ENCODE measurements around the gene CAPN11. TPM values are rescaled to one million over a fixed set of nuclear protein-coding genes. Genes with fewer than 3 reads are reported as not detected.

The CAPN11 gene
- total and polyA plus RNA-seq, 4 donors: 0.08 to 0.19 (median 0.09) TPM; not detected in 1

DNA sequence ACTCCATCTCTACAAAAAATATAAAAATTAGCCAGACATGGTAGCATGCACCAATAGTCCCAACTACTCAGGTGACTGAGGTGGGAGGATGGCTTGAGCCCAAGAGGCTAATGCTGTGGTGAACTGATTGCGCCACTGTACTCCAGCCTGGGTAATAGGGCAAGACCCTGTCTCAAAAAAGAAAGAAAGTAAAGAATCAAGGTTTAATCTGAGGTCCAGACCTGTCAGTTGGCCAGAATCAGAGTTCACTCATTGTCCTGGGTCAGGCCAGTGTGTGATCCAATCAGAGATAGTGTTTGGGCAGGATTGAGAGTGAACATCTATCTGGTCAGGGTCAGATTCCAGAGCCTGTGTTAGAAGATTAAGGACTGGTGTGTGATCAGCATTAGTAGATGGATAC is 15.8 kb upstream of the CAPN11 start (continued):
- TF ChIP-seq FOXA2 (IDR thresholded peaks at IDR 0.05): peak; percentile 52
- TF ChIP-seq EGR1 (IDR thresholded peaks at IDR 0.05; ENCODE audit: low read depth in 2 of 2): peak in 1 of 2 donors; percentile 35

DNA sequence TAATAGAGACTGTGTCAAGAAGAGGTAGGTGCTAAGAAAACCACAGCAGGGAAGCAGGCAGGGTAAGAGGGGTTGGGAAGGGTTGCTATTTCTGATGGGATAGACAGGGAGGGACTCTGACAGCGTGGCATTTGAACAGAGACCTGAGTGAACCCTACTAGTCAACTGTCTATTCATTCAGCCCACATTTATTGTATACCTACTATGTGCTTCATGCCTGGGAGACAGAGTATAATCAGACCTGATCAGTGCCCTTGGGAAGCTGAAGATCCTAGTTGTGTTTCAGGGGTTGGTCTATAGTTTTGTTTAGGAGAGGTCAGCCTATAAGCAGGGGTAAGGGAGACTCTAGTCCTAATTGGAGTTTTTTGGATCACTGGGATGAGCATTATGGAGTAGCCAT is 14.9 kb upstream of the CAPN11 start:
- H3K9me3 ChIP-seq (ENCODE audit: control insufficient read depth in 4 of 4, low read length in 3 of 4): no peaks in the 10 kb centered on the region
- peaks cover 9 to 60% (median 44%) of the 10 kb centered on the region in 4 donors for H3K36me3 ChIP-seq (ENCODE audit: control insufficient read depth in 4 of 4, insufficient read depth in 3 of 4, low read depth in 1 of 4, low read length in 3 of 4)
- no peak overlapping the region for H3K27ac ChIP-seq (ENCODE audit: low read depth in 1 of 2, low read length in 2 of 2)
- WGBS: 98% methylated on average over 1 of the region's 1 CpG
- no peak overlapping the region for H3K4me3 ChIP-seq (ENCODE audit: low read depth in 1 of 3, low read length in 3 of 3)
- H3K9ac ChIP-seq (ENCODE audit: low read depth in 1 of 2, low read length in 2 of 2): no peak overlapping the region
- no peak for DNase-seq (ENCODE audit: low spot score)
- TF ChIP-seq RAD21 (IDR thresholded peaks at IDR 0.05) (no peak), JUND (IDR thresholded peaks at IDR 0.05) (no peak), FOXA1 (IDR thresholded peaks at IDR 0.05) (no peak), HNF4G (IDR thresholded peaks at IDR 0.05) (no peak), EGR1 (IDR thresholded peaks at IDR 0.05; ENCODE audit: low read depth in 2 of 2) (no peak), RXRA (IDR thresholded peaks at IDR 0.05) (no peak), GABPA (IDR thresholded peaks at IDR 0.05 in 1 of 2, conservative IDR thresholded peaks at IDR 0.05 in 1 of 2) (no peak), NR2F2 (IDR thresholded peaks at IDR 0.05) (no peak), SP1 (IDR thresholded peaks at IDR 0.05) (no peak), FOXA2 (IDR thresholded peaks at IDR 0.05) (no peak), TAF1 (conservative IDR thresholded peaks at IDR 0.05) (no peak), HNF4A (conservative IDR thresholded peaks at IDR 0.05) (no peak)
- TF ChIP-seq, protein P1, sequence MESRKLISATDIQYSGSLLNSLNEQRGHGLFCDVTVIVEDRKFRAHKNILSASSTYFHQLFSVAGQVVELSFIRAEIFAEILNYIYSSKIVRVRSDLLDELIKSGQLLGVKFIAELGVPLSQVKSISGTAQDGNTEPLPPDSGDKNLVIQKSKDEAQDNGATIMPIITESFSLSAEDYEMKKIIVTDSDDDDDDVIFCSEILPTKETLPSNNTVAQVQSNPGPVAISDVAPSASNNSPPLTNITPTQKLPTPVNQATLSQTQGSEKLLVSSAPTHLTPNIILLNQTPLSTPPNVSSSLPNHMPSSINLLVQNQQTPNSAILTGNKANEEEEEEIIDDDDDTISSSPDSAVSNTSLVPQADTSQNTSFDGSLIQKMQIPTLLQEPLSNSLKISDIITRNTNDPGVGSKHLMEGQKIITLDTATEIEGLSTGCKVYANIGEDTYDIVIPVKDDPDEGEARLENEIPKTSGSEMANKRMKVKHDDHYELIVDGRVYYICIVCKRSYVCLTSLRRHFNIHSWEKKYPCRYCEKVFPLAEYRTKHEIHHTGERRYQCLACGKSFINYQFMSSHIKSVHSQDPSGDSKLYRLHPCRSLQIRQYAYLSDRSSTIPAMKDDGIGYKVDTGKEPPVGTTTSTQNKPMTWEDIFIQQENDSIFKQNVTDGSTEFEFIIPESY (IDR thresholded peaks at IDR 0.05): no peak
- TF ChIP-seq, protein P2, sequence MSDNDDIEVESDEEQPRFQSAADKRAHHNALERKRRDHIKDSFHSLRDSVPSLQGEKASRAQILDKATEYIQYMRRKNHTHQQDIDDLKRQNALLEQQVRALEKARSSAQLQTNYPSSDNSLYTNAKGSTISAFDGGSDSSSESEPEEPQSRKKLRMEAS (IDR thresholded peaks at IDR 0.05): no peak
- TF ChIP-seq, protein P3, sequence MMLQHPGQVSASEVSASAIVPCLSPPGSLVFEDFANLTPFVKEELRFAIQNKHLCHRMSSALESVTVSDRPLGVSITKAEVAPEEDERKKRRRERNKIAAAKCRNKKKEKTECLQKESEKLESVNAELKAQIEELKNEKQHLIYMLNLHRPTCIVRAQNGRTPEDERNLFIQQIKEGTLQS (IDR thresholded peaks at IDR 0.05): no peak
- TF ChIP-seq, protein P4, sequence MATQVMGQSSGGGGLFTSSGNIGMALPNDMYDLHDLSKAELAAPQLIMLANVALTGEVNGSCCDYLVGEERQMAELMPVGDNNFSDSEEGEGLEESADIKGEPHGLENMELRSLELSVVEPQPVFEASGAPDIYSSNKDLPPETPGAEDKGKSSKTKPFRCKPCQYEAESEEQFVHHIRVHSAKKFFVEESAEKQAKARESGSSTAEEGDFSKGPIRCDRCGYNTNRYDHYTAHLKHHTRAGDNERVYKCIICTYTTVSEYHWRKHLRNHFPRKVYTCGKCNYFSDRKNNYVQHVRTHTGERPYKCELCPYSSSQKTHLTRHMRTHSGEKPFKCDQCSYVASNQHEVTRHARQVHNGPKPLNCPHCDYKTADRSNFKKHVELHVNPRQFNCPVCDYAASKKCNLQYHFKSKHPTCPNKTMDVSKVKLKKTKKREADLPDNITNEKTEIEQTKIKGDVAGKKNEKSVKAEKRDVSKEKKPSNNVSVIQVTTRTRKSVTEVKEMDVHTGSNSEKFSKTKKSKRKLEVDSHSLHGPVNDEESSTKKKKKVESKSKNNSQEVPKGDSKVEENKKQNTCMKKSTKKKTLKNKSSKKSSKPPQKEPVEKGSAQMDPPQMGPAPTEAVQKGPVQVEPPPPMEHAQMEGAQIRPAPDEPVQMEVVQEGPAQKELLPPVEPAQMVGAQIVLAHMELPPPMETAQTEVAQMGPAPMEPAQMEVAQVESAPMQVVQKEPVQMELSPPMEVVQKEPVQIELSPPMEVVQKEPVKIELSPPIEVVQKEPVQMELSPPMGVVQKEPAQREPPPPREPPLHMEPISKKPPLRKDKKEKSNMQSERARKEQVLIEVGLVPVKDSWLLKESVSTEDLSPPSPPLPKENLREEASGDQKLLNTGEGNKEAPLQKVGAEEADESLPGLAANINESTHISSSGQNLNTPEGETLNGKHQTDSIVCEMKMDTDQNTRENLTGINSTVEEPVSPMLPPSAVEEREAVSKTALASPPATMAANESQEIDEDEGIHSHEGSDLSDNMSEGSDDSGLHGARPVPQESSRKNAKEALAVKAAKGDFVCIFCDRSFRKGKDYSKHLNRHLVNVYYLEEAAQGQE (IDR thresholded peaks at IDR 0.05): no peak
- TF ChIP-seq, protein P5, sequence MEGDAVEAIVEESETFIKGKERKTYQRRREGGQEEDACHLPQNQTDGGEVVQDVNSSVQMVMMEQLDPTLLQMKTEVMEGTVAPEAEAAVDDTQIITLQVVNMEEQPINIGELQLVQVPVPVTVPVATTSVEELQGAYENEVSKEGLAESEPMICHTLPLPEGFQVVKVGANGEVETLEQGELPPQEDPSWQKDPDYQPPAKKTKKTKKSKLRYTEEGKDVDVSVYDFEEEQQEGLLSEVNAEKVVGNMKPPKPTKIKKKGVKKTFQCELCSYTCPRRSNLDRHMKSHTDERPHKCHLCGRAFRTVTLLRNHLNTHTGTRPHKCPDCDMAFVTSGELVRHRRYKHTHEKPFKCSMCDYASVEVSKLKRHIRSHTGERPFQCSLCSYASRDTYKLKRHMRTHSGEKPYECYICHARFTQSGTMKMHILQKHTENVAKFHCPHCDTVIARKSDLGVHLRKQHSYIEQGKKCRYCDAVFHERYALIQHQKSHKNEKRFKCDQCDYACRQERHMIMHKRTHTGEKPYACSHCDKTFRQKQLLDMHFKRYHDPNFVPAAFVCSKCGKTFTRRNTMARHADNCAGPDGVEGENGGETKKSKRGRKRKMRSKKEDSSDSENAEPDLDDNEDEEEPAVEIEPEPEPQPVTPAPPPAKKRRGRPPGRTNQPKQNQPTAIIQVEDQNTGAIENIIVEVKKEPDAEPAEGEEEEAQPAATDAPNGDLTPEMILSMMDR (IDR thresholded peaks at IDR 0.05; ENCODE audit: low read depth, low read length, missing input control): no peak
- peaks cover 3 to 23% (median 13%) of the 10 kb centered on the region in 4 donors for H3K4me1 ChIP-seq (ENCODE audit: control insufficient read depth in 4 of 4, insufficient read depth in 4 of 4, low read length in 3 of 4)
- peaks cover 0 to 2% (median 0%) of the 10 kb centered on the region in 4 donors for H3K27me3 ChIP-seq (ENCODE audit: control insufficient read depth in 4 of 4, insufficient read depth in 4 of 4, low read length in 3 of 4)

All from liver (tissue), 9 donors.